Stimulated activated CD4-positive, alpha-beta T cell treated with anti-CD3 and anti-CD28 coated beads, TNF-alpha, amount 100 ng/mL, for 48 hours (primary cell): ENCODE measurements around the gene TLL1.

Source experiments
- DNase-seq, 3 donors: peaks; one replicate each; pipeline ENCODE4 v3.0.0-alpha.2; 2020; ENCODE audit warnings: low read depth in 3 of 3

The TLL1 gene

DNA sequence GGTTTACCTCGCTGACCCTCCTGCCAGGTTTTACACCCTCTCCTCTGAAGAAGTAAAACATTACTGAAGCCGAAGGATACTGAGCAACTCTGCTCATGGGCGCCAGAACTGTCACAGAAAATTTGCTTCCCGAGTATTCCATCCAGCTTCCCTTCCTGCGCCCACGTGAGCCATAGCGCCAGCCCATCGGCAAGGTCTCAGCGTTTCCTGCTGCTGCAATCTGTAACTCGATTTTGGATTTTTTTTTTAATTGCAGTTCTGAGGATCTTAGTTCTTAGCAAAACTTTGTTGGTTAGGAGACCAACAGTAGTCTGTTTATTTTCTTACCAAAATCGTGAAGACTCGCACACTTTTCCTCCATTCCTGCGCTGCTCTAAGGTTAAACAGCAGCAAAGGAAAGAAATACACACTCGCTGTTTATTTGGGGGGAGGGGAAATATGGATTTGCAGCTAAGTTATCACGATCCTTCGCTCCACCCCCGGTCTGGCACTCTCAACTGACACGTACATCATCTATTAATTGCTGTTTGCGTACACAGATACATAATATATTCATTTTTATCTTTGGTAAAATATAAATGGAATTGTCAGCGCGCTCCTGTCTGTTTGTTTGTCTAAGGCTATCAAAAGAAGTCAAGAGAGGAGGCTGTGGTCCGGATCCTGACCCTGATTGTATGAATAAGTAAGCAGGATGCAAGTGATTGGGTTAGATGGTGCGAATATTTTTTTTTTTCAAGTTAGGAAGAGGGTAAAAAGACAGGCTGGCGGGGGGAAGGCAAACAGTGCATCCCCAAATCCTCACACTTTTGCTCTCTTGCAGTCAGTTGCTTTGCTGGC, at the start of gene TLL1:
TSS of gene TLL1 (plus strand) at position 777 of the 837 bp plus-strand sequence. CDS start 668 bp downstream, outside the sequence.
- DNase-seq, result no peak

DNA sequence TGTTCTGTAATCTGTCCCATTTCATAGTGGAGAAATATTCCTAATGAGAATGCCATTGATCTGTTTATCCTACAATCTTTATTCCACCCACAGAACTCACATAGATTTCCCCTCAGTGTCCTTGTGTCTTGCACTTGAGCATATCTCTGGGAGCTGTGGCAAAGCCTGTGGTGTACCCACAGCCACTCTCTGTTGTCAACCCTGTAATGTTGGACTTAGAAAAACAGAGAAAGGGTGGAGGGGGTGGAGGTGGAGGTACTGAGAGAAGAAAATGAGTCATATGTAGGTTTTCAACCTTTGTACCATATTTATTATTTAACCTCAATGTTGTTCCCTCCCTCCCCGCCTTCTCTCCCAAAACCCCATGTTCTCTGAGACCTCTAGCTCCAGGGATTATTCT, 46.9 kb upstream of the TLL1 start:
- DNase-seq, result no peak

- no peak for DNase-seq
These were observed 46.0 kb upstream of the TLL1 start for GRCh38 chr4:165827018-165827417.

DNA sequence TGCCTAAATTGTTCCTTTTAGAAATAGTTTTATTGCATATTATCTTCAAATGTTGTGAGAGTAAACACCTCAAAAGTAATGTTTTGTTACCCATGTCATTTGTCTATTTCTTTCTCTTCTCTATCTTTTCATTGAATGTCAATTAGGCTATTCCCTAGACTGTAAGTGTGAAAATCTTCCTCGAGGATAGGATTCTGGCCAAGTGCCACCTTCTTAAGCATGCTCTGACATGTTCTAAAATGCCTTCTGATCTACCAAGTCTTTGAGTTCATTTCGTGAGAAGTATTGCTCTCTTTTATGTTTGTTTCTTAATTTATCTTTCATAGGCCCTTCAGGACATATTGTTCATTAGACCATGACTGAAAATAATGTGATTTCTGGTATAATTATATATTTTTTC, 44.1 kb upstream of the TLL1 start:
- no peak for DNase-seq

DNA sequence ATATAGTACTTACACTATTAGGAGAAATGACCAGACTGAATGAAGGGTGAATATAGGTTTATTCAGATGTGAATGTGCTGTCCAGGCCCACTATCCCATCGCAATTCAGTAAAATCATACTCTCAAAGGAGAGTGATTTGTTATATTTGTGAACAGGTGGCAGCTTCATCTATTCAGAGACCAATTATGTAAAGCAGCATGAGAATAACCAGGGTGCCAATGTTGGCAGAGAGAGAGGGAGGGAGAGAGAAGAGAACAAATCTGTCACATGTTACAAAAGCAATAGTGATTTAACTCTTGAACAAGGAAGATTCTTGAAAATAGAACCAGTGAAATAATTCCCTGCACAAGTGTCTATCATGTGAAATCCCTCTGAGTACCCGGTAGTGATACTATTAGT, 38.9 kb upstream of the TLL1 start:
- DNase-seq, result no peak

DNA sequence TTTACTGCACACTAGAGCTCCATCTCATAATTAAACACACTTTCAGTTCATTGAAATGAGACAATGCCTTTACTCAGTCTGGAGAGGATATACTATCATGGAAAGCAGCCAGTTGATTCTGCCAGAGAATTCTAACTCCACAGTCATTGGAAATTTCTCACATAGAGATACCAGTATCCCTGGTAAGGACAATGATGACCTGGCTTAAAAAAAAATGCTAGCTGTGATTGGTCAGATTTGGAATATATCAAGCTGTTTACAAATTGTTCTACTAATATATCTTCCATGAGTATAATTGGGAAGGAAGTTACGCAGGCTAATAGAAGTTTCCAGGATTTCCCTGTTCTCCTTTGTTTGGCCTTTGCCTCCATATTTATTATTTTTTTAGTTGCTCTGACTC, 34.5 kb upstream of the TLL1 start:
- no peak for DNase-seq

DNA sequence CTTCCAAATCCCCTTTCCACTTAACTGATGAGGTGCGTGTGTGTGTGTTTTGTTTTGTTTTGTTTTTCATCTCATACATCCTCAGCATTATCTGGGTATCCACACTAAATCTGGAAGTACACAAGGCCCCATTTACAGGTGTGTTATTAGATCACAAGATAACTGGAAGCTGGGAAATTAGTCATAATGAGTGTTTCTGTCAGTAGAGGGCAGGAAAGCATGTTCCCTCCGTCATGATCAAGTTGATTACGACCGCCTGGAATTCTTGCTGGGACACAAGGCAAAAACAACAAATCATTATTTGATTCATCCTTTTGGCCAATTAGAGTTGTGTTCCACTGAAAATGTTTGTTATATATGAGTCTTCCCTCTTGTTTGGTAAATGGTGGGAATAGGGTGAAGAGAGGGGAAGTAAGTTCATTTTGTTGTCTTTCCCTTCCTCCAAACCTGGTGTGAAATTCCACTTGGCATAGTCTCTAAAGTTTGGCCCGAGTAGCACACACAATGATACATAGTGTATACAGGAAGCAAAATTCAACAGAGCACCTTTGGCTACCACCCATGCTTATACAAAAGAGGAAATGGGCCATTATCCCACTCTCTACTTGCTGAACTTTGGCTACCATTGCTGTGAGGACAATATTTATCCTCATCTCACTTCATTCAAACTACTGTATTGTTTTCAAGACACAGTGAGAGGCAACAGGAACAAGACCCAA, 33.3 kb upstream of the TLL1 start:
- DNase-seq, result no peak

DNA sequence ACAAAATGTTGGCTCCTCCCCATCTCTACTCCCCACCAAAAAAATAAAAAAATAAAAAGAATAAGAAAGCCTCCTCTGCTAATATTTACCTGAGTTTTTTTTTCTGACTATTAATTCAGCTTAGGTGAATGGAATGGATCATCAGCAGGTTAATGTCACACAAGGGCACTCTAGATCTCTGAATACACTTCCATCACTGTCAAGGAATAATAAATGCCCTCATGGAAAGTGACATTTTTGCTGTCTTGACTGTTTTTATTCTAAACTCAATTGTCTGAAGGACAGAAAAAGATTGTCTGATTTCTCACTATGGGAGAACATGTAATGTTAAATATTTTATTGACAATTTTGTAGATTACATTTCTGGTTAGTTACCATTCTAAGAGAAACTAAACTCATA, 30.4 kb upstream of the TLL1 start:
- no peak for DNase-seq

DNA sequence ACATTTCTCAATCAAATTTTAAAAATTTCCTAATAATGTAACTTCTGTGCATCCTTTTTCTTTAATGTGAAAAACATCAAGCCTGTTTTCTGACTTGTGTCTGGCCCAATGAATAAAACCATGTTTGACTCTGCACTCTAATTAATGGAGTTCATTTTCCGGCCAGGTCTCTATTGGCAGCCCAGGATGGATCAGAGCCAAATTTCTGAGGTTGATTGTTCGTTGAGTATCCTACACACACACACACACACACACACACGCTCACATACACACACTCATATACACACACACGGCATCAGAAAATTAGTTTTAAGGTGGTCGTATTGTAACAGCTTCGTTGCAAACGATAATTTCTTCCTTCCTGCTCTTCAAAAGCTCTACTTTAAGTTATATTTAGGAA, 28.9 kb upstream of the TLL1 start:
- DNase-seq, result no peak

DNA sequence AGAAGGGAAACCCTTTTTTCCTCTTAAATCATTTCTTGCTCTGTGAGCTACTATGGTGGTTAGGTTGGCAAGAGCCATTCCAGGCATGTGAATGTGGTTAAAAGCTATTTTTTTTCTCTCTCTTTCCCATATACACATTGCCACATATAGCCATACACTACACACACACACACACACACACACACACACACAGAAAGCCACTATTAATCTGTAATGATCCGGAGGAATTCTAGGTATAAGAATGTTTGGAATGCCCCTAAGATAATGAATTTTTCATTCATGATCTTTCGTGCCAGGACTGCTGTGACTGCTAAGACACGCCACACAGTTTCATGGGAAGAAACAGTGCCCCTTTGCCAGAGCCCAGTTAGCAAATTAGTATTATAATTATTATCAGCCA, 21.8 kb upstream of the TLL1 start:
- no peak for DNase-seq

- no peak for DNase-seq
These were observed 17.8 kb upstream of the TLL1 start for GRCh38 chr4:165855191-165855590.

- DNase-seq, result no peak
These were observed 11.7 kb upstream of the TLL1 start for GRCh38 chr4:165861363-165861762.

DNA sequence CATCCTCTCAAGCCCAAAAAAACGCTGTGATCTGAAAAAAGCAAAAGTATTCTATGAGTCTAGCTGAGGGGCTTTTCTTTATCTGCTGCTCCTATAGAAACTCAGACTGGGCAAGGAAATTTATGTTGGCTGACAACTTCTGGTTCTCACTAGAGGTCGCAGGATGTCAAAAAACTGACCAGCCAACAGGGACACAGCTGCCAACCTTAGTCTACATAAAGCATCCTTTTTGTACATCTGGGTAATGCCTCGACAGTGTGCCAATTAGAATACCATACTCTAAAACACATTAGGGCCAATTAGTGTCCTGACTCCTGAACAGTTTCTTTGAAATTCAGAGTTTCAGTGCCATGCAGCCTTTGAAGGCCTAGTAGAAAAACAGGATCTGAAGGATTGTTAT, 8.8 kb upstream of the TLL1 start:
- no peak for DNase-seq

DNA sequence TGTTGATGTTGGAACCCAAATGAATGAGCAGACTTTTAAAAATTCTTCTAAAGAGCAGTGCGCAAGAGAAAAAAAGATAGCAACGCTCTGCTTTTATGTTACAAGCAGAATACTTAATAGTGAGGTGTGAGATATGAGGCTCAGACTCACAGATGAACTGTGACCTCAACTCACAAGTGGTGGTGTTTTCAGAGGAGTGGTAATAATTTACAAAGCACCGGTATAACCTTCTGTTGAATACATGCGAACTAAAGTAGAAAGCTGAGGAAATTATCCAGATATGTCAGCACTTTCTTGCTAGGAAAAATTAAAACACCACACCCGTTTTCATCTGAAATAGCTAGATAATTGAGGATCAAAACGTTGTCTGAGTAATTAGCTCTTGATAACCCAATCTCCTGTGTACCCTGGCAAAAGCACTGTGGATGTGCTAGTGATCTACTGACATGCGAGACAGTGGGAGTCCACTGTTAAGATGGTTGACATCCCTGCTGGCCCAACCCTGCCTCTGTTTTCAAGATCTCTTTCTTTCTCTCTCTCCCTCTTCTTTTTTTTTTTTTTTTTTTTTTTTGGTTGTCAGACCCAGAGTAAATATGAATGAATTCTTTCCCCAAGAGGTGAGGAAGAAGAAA, 6.9 kb upstream of the TLL1 start:
- DNase-seq, result no peak

DNA sequence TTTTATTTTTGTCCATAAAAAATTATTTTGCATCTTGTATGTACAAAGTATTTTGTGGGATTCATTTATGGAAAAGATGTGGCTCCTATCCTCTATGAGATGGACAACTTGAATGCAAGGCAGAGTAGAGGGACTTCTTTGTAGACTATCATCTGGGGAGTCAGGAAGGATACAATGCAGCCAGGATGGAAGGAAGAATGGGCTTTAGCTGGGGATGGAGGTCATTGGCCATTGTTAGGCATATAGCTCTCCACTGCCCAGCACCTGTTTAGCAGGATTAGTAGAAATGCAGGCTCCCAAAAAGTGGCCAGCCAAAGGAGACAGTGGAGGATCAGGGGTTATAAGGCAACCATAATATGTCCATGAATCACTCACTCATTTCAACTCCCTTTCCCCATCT, 5.1 kb upstream of the TLL1 start:
- DNase-seq, result no peak

DNA sequence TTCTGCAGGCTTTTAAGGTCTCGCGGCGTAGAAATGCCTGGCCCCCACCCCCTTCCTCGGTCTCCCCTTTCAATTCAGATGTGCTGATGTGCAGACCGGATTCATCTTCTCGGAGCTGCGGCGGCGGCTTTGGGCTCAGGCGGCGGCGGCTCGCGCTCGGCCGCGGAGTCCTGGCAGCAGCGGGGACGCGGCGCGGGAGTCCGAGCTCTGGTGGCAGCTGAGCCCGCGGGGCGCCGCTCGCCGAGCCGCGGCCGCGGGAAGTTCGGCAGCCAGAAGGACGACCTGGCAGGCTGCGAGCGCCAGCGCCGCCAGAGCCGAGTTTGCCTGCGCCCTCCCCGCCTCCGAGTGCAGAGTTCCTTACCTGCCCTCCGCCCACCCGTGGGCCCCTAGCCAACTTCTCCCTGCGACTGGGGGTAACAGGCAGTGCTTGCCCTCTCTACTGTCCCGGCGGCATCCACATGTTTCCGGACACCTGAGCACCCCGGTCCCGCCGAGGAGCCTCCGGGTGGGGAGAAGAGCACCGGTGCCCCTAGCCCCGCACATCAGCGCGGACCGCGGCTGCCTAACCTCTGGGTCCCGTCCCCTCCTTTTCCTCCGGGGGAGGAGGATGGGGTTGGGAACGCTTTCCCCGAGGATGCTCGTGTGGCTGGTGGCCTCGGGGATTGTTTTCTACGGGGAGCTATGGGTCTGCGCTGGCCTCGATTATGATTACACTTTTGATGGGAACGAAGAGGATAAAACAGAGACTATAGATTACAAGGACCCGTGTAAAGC, 448 bp downstream of the TLL1 start:
- DNase-seq, result no peak

DNA sequence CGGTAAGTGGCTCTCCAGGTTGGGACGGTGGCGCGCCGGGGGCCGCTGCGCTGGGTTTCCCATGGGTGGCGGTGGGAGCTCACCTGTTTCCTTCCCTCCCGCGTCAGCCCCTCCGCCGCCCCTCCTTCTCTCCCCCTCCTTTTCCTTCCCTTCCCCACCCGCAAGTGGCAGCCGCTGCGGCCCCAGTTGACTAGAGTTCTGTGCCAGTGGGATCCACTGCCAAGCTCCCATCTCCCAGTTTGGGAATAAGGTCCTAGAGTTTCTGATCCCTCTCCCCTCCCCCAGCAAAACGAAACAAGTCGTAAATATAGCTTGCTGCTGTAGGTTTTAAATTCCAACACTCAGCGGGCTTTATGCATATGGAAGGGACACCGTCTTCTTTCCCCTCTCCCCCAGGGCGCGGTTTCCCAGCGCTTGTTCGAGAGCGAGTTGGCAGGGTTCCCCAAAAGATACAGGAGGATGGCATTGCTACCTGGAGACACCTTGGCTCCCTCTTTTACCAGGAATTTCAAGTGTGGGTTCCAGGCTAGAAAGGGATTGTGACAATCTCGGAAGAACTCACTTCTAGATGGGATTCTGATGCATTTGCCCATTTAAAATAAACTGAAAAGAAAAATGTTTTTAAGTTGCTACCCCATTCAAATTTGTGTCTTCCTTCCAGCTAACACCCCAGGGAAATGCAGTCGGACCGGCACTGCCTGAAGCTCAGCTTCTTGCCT, 1.2 kb downstream of the TLL1 start:
- DNase-seq, result no peak

DNA sequence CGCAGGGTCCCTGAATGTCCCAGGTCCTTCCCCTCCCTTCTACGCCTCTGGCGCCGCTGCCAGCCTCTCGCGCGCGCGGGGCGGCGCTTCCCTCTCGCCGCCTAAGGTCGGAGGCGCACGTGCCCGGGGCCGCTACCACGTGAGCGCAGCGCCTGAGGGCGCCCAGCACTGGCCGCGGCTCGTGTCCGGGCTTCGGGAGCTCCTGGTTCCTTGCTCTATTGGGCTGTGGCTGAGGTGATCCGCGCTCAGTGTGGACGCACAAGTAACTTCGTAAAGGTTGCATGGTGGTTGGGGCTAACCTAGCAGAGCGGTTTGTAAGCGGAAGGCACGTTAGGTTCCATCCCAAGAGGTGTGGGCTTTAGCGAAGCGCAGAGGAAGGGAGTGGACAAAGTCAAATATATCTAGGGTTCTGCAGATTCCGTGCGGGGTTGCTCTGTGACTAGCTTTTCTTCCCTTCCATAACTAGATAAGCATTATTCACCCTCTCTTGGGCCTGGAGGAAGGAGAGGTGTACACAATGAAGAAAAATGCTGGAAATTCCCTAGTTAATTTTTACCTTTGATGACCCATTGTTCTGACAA, 1.8 kb downstream of the TLL1 start:
- DNase-seq, result no peak

DNA sequence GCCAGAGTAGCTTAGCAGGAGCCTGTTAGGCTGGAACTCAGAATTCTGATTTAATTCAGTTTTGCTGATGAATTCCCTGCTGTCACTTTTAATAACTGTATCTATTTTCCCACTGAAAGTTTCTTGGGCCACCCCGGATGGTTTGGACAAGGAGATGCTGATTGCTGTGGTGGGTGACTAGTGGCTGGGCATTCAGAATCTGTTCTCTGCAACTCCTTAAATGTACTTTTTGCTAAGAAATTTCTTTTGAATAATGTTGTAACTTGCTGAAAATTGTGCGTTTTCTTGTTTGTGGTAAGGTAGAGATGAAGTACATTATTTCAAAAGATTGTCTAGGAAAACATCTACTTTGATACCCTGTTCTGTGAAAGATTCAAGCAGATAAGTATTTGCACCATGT, 2.4 kb downstream of the TLL1 start:
- DNase-seq, result no peak

DNA sequence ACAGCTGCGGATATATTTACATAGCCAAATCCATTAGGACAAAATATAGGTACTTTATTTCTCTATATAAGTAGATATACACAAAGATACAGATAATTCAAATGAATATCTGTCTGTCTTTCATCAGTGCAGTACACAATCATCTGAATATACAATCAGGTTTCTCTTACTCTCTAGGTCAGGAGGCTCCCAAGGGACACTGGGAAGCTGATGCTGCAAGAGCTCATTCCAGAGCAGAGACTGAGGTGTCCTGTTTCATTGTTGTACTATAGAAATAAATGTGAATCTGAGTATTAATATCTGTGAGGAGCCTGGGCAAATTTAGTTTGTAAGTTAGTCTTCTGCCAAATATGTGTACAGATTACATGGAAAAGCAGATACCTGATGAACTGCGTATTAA, 4.2 kb downstream of the TLL1 start:
- DNase-seq, result no peak

- no peak for DNase-seq
These were observed 6.6 kb downstream of the TLL1 start for GRCh38 chr4:165879641-165880040.
